ENCODE data around the gene CREBBP. TPM values are rescaled to one million over a fixed set of nuclear protein-coding genes. Genes with fewer than 3 reads are reported as not detected.
"Not testable (repeated sequence)": the region's sequence is repeated elsewhere in the genome, so short reads cannot be mapped to it uniquely, and the experiment has no call there.

The CREBBP gene
- total RNA-seq: 42.3 TPM

GRCh38 chr16:3880623-3881498 is at the start of gene CREBBP:
Gene CREBBP (minus strand): TSS chr16:3880713. CDS start chr16:3879916, 797 bp downstream.
- DNase-seq (ENCODE audit: low read depth in 2 of 3, low spot score in 2 of 3): peak; percentile 84 to 93 (median 91)

GRCh38 chr16:3927147-3927546 is 46.6 kb upstream of the CREBBP start:
- not testable (repeated sequence) for DNase-seq (ENCODE audit: low read depth in 2 of 3, low spot score in 2 of 3)

- no peak for DNase-seq (ENCODE audit: low read depth in 2 of 3, low spot score in 2 of 3)
Observed at GRCh38 chr16:3924763-3925162, 44.2 kb upstream of the CREBBP start.

- no peak for DNase-seq (ENCODE audit: low read depth in 2 of 3, low spot score in 2 of 3)
Observed at GRCh38 chr16:3922241-3922640, 41.7 kb upstream of the CREBBP start.

GRCh38 chr16:3920206-3920605 is 39.7 kb upstream of the CREBBP start:
- no peak for DNase-seq (ENCODE audit: low read depth in 2 of 3, low spot score in 2 of 3)

GRCh38 chr16:3919413-3919812 is 38.9 kb upstream of the CREBBP start:
- DNase-seq (ENCODE audit: low read depth in 2 of 3, low spot score in 2 of 3): no peak

GRCh38 chr16:3915426-3916260 is 35.1 kb upstream of the CREBBP start:
- DNase-seq (ENCODE audit: low read depth in 2 of 3, low spot score in 2 of 3): no peak

- DNase-seq (ENCODE audit: low read depth in 2 of 3, low spot score in 2 of 3): no peak
Observed at GRCh38 chr16:3912897-3913296, 32.4 kb upstream of the CREBBP start.

- DNase-seq (ENCODE audit: low read depth in 2 of 3, low spot score in 2 of 3): no peak
Observed at GRCh38 chr16:3912373-3912772, 31.9 kb upstream of the CREBBP start.

GRCh38 chr16:3911741-3912140 is 31.2 kb upstream of the CREBBP start:
- not testable (repeated sequence) for DNase-seq (ENCODE audit: low read depth in 2 of 3, low spot score in 2 of 3)

GRCh38 chr16:3909791-3910583 is 29.5 kb upstream of the CREBBP start:
- no peak for DNase-seq (ENCODE audit: low read depth in 2 of 3, low spot score in 2 of 3)

GRCh38 chr16:3908951-3909437 is 28.5 kb upstream of the CREBBP start:
- DNase-seq (ENCODE audit: low read depth in 2 of 3, low spot score in 2 of 3): no peak

GRCh38 chr16:3907586-3907985 is 27.1 kb upstream of the CREBBP start:
- DNase-seq (ENCODE audit: low read depth in 2 of 3, low spot score in 2 of 3): no peak

- DNase-seq (ENCODE audit: low read depth in 2 of 3, low spot score in 2 of 3): no peak
Observed at GRCh38 chr16:3906363-3906762, 25.9 kb upstream of the CREBBP start.

- DNase-seq (ENCODE audit: low read depth in 2 of 3, low spot score in 2 of 3): no peak
Observed at GRCh38 chr16:3904875-3905274, 24.4 kb upstream of the CREBBP start.

- DNase-seq (ENCODE audit: low read depth in 2 of 3, low spot score in 2 of 3): no peak
Observed at GRCh38 chr16:3890091-3890490, 9.6 kb upstream of the CREBBP start.

- DNase-seq (ENCODE audit: low read depth in 2 of 3, low spot score in 2 of 3): no peak
Observed at GRCh38 chr16:3889059-3889458, 8.5 kb upstream of the CREBBP start.

- DNase-seq (ENCODE audit: low read depth in 2 of 3, low spot score in 2 of 3): not testable (repeated sequence)
Observed at GRCh38 chr16:3885999-3886398, 5.5 kb upstream of the CREBBP start.

GRCh38 chr16:3884398-3884797 is 3.9 kb upstream of the CREBBP start:
- DNase-seq (ENCODE audit: low read depth in 2 of 3, low spot score in 2 of 3): no peak

GRCh38 chr16:3882531-3882930 is 2.0 kb upstream of the CREBBP start:
- no peak for DNase-seq (ENCODE audit: low read depth in 2 of 3, low spot score in 2 of 3)

All from hematopoietic multipotent progenitor cell (in vitro differentiated cells).